Iris pigment epithelial cell (primary cell): ENCODE measurements around the gene FBLIM1.
A peak's percentile ranks its signal among the peaks of the same experiment; 100 is the strongest.

ENCODE experiments used
- DNase-seq: peaks from one replicate; pipeline ENCODE4 v3.0.0-alpha.2; 2011; ENCODE audit warnings: low read depth

The FBLIM1 gene

DNA sequence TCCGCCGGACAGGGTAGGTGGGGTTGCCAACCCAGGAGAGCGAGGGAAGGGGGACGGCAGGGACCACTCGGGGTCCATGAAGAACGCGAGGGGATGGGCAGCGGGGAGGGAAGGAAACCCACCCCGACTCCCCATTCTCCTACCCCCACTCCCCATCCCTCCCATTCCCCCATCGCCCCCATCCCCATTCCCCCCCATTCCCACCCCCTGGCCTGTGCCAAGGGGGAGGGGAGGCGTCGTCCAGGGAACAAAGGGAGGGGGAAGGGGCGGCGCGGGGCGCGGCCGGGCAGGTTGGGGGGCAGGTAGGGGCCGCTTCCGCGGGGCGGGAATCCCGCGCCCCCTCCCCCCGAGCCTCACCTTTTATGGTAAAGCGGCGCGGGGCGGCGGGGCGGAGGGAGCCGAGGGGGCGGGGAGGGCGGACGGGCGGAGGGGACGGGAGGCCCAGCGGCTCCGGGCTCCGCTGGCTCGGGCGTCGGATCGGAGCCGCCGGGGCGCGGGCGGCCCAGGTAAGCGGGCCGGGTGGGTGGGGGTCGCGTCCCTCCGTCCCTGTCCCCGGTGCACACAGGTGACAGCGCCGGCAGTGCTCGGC lies at the start of gene FBLIM1:
FBLIM1 (plus strand) TSS at position 453 of the 589 bp plus-strand sequence. CDS start 6,189 bp downstream, outside the sequence.
- DNase-seq, result no peak

- DNase-seq, result no peak
Measured at GRCh38 chr1:15709226-15709625, 49.4 kb upstream of the FBLIM1 start.

DNA sequence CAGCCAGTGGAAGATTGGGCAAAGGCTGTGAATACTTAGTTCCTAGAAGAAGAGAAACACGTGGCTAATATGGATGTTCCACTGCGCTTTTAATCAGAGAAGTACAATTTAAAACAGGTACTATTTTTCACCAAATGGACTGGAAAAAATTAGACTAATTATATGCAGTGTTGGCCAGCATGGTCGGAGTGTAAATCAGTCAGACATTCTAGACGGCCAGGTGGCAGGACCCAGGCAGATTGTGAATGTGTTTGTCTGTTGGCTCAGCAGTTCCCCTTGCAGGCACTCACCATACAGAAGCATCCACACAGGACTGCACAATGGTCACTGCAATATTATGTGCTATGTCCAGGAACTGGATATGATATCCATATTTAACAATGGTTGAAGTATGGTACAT lies 46.4 kb upstream of the FBLIM1 start:
- no peak for DNase-seq

- peak; percentile 54 for DNase-seq
Measured at GRCh38 chr1:15714406-15715136, 44.0 kb upstream of the FBLIM1 start.

GRCh38 chr1:15717418-15718125 lies 41.0 kb upstream of the FBLIM1 start:
- no peak for DNase-seq

DNA sequence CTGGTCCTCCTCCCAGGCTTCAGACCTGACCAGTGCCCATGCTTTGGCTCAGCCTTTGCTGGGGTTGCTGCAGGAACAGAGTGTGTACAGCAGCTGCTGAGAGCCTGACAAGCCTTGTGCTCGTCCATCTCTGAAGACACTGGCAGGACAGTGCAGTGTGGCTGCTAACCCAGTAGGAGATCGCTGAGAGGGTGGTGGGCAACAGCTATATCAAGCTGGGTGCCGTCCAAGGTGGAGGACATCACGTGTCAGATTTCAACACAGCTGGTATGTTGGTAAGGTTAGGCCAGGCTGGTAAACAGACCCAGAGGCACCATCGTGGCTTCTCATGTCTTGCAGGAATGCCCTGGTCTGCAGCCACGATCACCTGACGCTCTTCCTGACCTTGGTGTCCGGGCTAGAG lies 40.4 kb upstream of the FBLIM1 start:
- no peak for DNase-seq

DNA sequence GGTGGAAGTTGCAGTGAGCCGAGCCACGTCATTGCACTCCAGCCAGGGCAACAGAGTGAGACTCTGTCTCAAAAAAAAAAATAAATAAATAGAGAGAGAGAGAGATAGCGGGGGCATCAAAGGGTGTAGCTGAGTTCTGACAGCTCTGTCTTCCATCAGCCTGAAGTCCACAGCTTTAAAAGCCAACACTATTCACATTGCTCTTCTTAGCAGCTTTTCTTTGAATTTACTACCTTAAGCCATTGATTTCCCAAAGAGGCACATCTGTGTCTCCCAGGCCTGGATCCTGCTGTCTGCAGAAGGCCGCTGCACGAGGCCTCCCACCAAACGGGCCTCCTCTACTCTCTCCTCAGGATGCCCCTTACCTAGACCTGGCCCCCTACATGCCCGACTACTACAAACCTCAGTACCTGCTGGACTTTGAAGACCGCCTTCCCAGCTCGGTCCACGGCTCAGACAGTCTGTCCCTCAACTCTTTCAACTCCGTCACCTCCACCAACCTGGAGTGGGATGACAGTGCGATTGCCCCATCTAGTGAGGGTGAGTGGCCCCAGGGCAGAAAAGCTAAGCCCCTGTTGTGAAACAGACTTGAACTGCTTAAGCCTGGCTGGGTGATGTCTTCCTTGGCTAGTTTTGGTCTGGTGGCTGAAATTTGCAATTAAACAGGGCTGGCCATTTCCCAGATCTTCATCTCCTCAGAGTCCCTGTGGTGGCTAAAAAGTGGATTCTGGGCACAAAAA lies 39.0 kb upstream of the FBLIM1 start:
- DNase-seq, result no peak

DNA sequence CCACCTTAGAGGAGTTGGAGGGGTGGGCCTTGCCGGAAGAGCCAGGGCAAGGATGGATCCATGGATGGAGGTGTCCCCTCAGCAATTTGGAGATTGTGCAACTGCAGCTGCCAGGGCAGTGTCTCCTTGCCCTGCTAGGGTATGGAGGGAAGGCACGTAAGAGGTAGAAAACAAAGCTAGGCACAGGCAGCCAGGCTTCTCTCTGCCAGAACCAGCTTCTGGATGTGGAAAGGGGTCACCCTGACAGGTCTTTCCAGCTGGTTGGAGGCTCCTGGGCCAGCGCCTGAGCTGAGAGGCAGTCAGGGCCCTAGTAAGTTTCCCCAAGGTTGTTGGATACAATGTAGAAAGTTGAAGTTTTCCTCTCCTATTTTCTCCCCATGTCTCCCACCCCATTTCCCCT lies 37.7 kb upstream of the FBLIM1 start:
- DNase-seq, result no peak

DNA sequence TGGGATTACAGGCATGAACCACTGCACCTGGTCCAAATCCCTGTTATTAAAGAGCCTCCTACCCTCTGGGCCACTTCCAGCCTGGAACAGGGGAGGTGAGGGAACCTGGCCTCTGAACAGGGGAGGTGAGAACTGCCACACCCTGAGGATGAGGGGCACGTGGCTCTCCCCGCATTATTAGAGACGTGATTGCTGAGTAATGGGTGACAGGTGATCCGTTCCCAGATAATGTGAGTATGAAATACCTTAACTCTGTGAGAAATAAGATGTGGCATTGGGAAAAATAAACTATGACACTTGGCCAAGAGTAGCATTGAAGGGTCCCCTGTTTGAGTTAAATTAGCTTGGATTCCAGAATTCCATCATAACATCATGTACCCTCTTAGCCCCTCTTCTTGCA lies 36.2 kb upstream of the FBLIM1 start:
- no peak for DNase-seq

DNA sequence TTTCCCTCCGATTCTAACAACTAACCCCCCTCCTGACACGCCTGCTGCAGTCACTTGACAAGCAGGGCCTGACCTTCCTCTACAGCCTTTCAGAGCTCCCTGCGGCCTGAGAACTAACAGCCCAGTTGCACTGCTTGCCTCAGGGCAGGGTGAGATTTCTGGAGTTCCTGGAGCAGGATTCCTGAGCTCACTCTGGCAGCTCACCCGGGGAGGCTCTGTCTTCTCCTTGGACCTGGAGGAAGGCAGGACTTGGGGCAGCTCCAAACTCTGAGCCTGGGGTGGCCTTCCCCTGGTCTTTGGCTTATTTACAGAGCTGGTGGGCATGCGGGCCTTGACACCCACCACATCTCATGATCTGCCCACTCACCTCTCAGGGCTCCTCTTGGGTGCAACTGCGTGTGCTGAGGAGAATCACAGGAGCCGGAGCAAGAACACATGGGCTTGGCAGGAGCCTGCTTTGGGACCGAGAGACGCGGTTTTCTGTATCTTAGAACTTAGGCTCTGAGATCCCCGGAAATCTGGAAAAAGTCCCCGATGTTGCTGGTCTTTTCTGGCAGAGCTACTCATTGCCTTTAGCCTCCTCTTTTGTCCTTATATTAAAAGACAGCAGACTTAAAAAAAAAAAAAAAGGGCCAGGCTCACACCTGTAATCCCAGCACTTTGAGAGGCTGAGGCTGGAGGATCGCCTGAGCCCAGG lies 35.6 kb upstream of the FBLIM1 start:
- DNase-seq, result peak; percentile 8

DNA sequence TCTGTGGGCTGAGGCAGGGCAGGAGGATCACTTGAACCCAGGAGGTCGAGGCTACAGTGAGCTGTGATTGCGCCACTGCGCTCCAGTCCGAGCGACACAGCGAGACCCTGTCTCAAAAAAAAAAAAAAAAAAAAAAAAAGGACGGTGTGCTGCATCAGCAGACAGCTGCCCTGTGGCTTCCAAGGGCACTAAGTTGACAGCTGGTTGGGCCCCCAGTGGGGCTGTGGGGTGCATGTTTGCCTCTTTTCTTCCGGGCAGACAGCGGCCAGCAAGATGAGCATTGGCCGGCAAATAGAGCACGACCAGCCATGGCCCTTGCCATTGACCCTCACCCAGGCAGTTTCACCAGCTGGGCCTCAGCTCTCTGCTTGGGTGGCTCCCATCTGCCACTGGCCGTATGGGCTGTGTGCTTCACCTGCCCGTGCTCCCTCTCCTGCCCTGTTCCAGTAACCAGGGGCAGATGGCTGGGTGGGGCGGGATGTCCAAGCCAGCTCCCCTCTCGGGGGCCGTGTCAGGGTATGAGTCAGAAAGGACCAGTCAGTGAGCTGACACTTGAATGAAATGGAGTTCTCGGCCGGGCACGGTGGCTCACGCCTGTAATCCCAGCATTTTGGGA lies 34.9 kb upstream of the FBLIM1 start:
- no peak for DNase-seq

DNA sequence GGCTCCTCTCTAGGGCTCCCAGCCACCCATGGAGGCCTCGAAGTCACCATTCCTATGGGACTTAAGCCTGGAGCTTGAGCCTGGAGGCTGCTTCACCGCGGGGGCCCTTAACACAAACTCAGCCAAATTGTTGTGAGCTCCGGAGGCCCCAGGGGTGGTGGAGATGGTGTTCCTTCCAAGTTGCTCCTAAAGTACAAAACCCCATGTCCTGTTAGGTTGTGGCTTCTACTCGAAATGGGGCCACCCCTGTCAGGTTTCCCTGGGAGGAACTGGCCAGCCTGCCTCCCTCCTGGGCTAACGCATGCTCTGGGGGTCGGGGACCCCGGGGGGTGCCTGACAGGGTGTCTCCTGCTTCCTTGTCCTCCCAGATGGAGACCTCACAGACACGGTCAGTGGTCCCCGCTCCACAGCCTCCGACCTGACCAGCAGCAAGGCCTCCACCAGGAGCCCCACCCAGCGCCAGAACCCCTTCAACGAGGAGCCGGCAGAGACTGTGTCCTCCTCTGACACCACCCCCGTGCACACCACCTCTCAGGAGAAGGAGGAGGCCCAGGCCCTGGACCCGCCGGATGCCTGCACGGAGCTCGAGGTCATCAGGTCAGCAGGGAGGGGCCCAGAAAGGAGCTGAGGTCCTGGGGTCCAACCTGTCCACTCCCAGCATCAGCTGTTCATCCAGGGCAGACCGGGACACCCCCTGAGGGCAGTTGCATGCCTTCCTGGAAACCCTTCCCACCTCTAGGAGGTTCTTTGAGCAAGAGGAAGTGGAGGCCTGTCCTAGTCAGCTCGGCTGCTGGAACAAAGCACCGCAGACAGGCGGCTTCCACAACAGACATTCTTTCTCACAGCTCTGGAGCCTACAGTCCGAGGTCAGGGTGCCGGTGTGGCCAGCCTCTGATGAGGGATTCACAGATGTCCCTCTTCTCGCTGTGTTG lies 33.4 kb upstream of the FBLIM1 start:
- DNase-seq, result peak; percentile 60

DNA sequence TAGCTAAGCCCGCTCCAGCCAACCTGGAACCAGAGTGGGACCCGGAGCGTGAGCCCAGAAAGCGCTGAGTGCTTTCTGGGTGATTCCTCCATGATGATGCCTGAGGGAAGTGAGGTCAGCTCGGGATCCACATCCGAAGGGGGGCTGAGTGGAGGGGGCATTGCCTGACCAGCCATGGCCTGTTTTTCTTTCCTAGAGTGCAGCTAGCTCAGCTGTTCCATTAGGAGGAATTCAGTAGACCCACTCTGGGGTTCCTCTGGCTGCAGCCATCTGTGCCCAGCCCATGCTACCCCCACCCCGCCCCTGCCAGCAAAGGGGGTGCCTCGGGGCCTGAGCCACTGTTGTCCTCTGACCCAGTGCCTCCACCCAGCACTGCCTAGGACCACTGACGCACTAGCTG lies 32.1 kb upstream of the FBLIM1 start:
- no peak for DNase-seq

DNA sequence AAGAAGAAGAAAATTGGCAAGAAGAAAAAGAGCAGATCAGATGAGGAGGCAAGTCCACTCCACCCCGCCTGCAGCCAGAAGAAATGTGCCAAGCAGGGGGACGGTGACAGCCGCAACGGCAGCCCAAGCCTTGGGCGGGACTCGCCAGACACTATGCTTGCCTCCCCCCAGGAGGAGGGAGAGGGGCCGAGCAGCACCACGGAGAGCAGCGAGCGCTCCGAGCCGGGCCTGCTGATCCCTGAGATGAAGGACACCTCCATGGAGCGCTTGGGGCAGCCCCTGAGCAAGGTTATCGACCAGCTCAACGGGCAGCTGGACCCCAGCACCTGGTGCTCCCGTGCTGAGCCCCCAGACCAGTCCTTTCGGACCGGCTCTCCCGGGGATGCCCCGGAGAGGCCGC lies 31.6 kb upstream of the FBLIM1 start:
- no peak for DNase-seq

DNA sequence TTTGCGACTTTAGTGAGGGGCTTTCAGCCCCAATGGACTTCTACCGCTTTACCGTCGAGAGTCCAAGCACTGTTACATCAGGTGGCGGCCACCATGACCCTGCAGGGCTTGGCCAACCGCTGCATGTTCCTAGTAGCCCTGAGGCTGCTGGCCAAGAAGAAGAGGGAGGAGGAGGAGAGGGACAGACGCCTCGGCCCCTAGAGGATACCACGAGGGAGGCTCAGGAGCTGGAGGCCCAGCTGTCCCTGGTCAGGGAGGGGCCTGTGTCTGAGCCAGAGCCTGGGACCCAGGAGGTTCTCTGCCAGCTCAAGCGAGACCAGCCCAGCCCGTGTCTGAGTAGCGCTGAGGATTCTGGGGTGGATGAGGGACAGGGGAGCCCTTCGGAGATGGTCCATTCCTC lies 31.2 kb upstream of the FBLIM1 start:
- no peak for DNase-seq

- no peak for DNase-seq
Measured at GRCh38 chr1:15727866-15728534, 30.6 kb upstream of the FBLIM1 start.

GRCh38 chr1:15728937-15729657 lies 29.5 kb upstream of the FBLIM1 start:
- DNase-seq, result no peak

- no peak for DNase-seq
Measured at GRCh38 chr1:15730423-15730822, 28.2 kb upstream of the FBLIM1 start.

- DNase-seq, result no peak
Measured at GRCh38 chr1:15730936-15731335, 27.7 kb upstream of the FBLIM1 start.
